ENCODE data around the gene ERCC4. TPM values are rescaled to one million over a fixed set of nuclear protein-coding genes. Genes with fewer than 3 reads are reported as not detected.

ERCC4 gene
- 3.7 and 4.7 TPM in 2 replicates for total RNA-seq

GRCh38 chr16:13919683-13920509, at the start of gene ERCC4:
TSS of gene ERCC4 (plus strand) at chr16:13920154. CDS start at chr16:13920166, 12 bp downstream.

Other genes starting within 250 kb of the ERCC4 start
- gene MRTFB, start 151.2 kb downstream of the ERCC4 start, total RNA-seq: 17.6 and 20.0 TPM in 2 replicates